ENCODE measurements around the gene KIFC3. TPM values are rescaled to one million over a fixed set of nuclear protein-coding genes. Genes with fewer than 3 reads are reported as not detected.
"Not testable (repeated sequence)": the region's sequence is repeated elsewhere in the genome, so short reads cannot be mapped to it uniquely, and the experiment has no call there.

The KIFC3 gene
- total and polyA plus RNA-seq, 2 of the 13 experiments (the other 11 are each of a cell fraction or from before 2014, with no cell fraction given) = 42.1 to 45.3 TPM

- DNase-seq (ENCODE audit: low spot score); CTCF ChIA-PET (ENCODE audit: low intra/inter-chr PET ratio, low total read pairs); in situ Hi-C loops (cut with HindIII; ENCODE audit: extremely low pct_ligation_motif_present, low pct_unique_long_range_greater_than_20kb); H2AFZ ChIP-seq (ENCODE audit: low read length); H3K9me3 ChIP-seq (ENCODE audit: low read length); ATAC-seq; H3K27me3 ChIP-seq (ENCODE audit: control insufficient read depth in 1 of 2, insufficient read depth in 2 of 2, low read length in 2 of 2); BruUV-seq (replicated peaks); H4K20me1 ChIP-seq (ENCODE audit: insufficient read depth, low read length); H3K9ac ChIP-seq (ENCODE audit: insufficient read depth, low read depth, low read length); H3K27ac ChIP-seq (ENCODE audit: extremely low read length, insufficient read depth, low read length); H3K4me3 ChIP-seq (replicated peaks in 1 of 3; ENCODE audit: insufficient read depth in 1 of 3, low read depth in 2 of 3, low read length in 3 of 3); FAIRE-seq: not testable (repeated sequence)
- intact Hi-C loops (cut with micrococcal nuclease; ENCODE audit: unreplicated experiment) = loop anchor here (5.0 kb wide), 2 partner anchors 46 to 206 kb away; partner anchors contain the start of genes USB1 and ZNF319
- WGBS (ENCODE audit: low lambda C conversion rate) = 98% methylated on average over 5 of the region's 5 CpGs
- peaks cover 72% of the 10 kb centered on the region for H3K4me1 ChIP-seq (ENCODE audit: insufficient read depth, low read length)
- peaks cover 33% of the 10 kb centered on the region for H3K79me2 ChIP-seq (ENCODE audit: insufficient read depth, low read length)
- peaks cover 22 to 26% of the 10 kb centered on the region in 2 experiments; a peak in 4 of 5 replicates for H3K36me3 ChIP-seq (replicated peaks in 1 of 2; ENCODE audit: control insufficient read depth in 1 of 2, insufficient read depth in 2 of 2, low read length in 2 of 2)
- H3K4me2 ChIP-seq (ENCODE audit: low read depth, low read length) = peak overlapping the region; percentile 87
- TF ChIP-seq KDM1A (CRISPR knock-in tag; IDR thresholded peaks at IDR 0.05) (peak; percentile 65), HNF1B (CRISPR knock-in tag; IDR thresholded peaks at IDR 0.05) (peak; percentile 28; the same call in 1 of the 2 replicates), SSRP1 (CRISPR knock-in tag; IDR thresholded peaks at IDR 0.05) (0 out of 2 replicates have a peak, but pooled peaks have one; percentile 16), ADNP (CRISPR knock-in tag; IDR thresholded peaks at IDR 0.05) (peak; percentile 75; the same call in 1 of the 2 replicates), ZMYM2 (CRISPR knock-in tag; IDR thresholded peaks at IDR 0.05) (0 out of 2 replicates have a peak, but pooled peaks have one; percentile 50), ZFX (CRISPR knock-in tag; IDR thresholded peaks at IDR 0.05; ENCODE audit: low read depth) (peak; percentile 4; the same call in 1 of the 2 replicates), ZNF629 (CRISPR knock-in tag; conservative IDR thresholded peaks at IDR 0.05) (peak; percentile 97), ZMYM3 (CRISPR knock-in tag; IDR thresholded peaks at IDR 0.05) (peak; percentile 71), RAD21 (CRISPR knock-in tag; IDR thresholded peaks at IDR 0.05) (0 out of 2 replicates have a peak, but pooled peaks have one; percentile 8), ELF4 (CRISPR knock-in tag; IDR thresholded peaks at IDR 0.05; ENCODE audit: borderline replicate concordance) (0 out of 2 replicates have a peak, but pooled peaks have one; percentile 11), CHD4 (IDR thresholded peaks at IDR 0.05; ENCODE audit: borderline replicate concordance, low read length) (peak; percentile 72; the same call in 1 of the 2 replicates)
- POLR2A ChIA-PET = interaction anchor here (1.2 to 12.4 kb wide), 4 partner anchors 11 to 31 kb away, joined by 6 to 141 read pairs (median 16); no protein-coding TSS in a partner anchor
Observed at GRCh38 chr16:57796014-57796413, 6.3 kb downstream of the KIFC3 start.

Measured in HepG2 (cell line).